Measurements from ENCODE around the gene PLCXD3.

DNA sequence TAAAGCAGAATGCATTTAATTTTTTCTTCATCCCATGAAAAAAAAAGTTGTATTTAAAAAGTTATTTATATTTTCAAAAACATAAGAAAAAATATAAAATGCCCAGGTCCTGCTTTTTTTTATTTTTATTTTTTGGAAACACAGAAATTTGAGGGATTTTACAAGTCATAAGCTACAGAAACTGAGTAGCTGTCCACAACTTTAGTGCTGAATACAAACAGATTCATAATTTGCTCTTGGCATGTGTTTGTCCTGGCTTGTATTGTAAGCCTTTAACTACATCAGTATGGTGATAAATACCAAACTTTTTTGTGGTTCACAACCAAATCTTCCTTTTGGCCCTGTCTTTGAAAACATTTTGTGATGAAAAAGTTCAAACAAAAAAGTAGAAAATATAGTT is 7.5 kb upstream of the PLCXD3 start:
- TF ChIP-seq POLR2A (IDR thresholded peaks at IDR 0.05; ENCODE audit: low read depth, low read length) (no peak), MAFK (IDR thresholded peaks at IDR 0.05; ENCODE audit: low read depth, low read length) (no peak), CEBPB (IDR thresholded peaks at IDR 0.05; ENCODE audit: low read depth, low read length) (no peak), RAD21 (IDR thresholded peaks at IDR 0.05; ENCODE audit: low read length) (no peak), FOS (IDR thresholded peaks at IDR 0.05; ENCODE audit: low read depth, low read length) (no peak), SMC3 (IDR thresholded peaks at IDR 0.05; ENCODE audit: low read depth, low read length) (no peak), MAZ (IDR thresholded peaks at IDR 0.05; ENCODE audit: borderline replicate concordance, low read depth, low read length) (no peak), RFX5 (IDR thresholded peaks at IDR 0.05; ENCODE audit: low read depth, low read length) (no peak), CHD1 (IDR thresholded peaks at IDR 0.05; ENCODE audit: low read depth, low read length) (no peak)
- TF ChIP-seq, protein P1, sequence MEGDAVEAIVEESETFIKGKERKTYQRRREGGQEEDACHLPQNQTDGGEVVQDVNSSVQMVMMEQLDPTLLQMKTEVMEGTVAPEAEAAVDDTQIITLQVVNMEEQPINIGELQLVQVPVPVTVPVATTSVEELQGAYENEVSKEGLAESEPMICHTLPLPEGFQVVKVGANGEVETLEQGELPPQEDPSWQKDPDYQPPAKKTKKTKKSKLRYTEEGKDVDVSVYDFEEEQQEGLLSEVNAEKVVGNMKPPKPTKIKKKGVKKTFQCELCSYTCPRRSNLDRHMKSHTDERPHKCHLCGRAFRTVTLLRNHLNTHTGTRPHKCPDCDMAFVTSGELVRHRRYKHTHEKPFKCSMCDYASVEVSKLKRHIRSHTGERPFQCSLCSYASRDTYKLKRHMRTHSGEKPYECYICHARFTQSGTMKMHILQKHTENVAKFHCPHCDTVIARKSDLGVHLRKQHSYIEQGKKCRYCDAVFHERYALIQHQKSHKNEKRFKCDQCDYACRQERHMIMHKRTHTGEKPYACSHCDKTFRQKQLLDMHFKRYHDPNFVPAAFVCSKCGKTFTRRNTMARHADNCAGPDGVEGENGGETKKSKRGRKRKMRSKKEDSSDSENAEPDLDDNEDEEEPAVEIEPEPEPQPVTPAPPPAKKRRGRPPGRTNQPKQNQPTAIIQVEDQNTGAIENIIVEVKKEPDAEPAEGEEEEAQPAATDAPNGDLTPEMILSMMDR (conservative IDR thresholded peaks at IDR 0.05; ENCODE audit: low read depth, low read length) = no peak
- TF ChIP-seq, protein P2, sequence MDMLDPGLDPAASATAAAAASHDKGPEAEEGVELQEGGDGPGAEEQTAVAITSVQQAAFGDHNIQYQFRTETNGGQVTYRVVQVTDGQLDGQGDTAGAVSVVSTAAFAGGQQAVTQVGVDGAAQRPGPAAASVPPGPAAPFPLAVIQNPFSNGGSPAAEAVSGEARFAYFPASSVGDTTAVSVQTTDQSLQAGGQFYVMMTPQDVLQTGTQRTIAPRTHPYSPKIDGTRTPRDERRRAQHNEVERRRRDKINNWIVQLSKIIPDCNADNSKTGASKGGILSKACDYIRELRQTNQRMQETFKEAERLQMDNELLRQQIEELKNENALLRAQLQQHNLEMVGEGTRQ (IDR thresholded peaks at IDR 0.05; ENCODE audit: low read depth, low read length) = no peak
- TF ChIP-seq, protein P3, sequence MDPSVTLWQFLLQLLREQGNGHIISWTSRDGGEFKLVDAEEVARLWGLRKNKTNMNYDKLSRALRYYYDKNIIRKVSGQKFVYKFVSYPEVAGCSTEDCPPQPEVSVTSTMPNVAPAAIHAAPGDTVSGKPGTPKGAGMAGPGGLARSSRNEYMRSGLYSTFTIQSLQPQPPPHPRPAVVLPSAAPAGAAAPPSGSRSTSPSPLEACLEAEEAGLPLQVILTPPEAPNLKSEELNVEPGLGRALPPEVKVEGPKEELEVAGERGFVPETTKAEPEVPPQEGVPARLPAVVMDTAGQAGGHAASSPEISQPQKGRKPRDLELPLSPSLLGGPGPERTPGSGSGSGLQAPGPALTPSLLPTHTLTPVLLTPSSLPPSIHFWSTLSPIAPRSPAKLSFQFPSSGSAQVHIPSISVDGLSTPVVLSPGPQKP (IDR thresholded peaks at IDR 0.05; ENCODE audit: borderline replicate concordance, low read depth, low read length) = no peak

All from IMR-90 (cell line).